Calu3 (cell line): Measurements from ENCODE around the gene ACKR1. TPM values are rescaled to one million over a fixed set of nuclear protein-coding genes. Genes with fewer than 3 reads are reported as not detected.

Experiments
- BruUV-seq: library from RNA; stranded (reverse); fragments of 400-500 nt; replicated peaks from 2 replicates; lab custom pipeline; 2021; lab: Mats Ljungman, UMichigan
- CTCF ChIA-PET: fragments of 300-600 bp; sonication (Branson Sonifier 250); formaldehyde crosslinking; loops from one replicate; lab custom pipeline; 2022; ENCODE audit warnings: antibody characterized with exemption; lab: Charles Lee
- DNase-seq: peaks from one replicate; pipeline ENCODE4 v3.0.0; 2022
- H3K27ac Mint-ChIP-seq: one replicate; pipeline ENCODE4 v1.8.0; 2022; ENCODE audit warnings: mixed read lengths; ENCODE audit not compliant: unreplicated experiment
- H3K27me3 Mint-ChIP-seq: one replicate; pipeline ENCODE4 v1.8.0; 2022; ENCODE audit warnings: mixed read lengths; ENCODE audit not compliant: unreplicated experiment
- H3K36me3 Mint-ChIP-seq: one replicate; pipeline ENCODE4 v1.8.0; 2022; ENCODE audit warnings: mild to moderate bottlenecking, moderate library complexity, mixed read lengths; ENCODE audit not compliant: insufficient read depth, unreplicated experiment
- H3K4me1 Mint-ChIP-seq: one replicate; pipeline ENCODE4 v1.8.0; 2022; ENCODE audit warnings: mild to moderate bottlenecking, low read depth, mixed read lengths; ENCODE audit not compliant: unreplicated experiment
- H3K4me3 Mint-ChIP-seq: one replicate; pipeline ENCODE4 v1.8.0; 2022; ENCODE audit warnings: mild to moderate bottlenecking, low read depth, moderate library complexity, mixed read lengths; ENCODE audit not compliant: unreplicated experiment
- H3K9me3 Mint-ChIP-seq: one replicate; pipeline ENCODE4 v1.8.0; 2022; ENCODE audit warnings: low read depth, mixed read lengths; ENCODE audit not compliant: unreplicated experiment
- intact Hi-C: fragments of 100-400 bp; cut with micrococcal nuclease; formaldehyde crosslinking; loops from one replicate; pipeline ENCODE4 v1.10.0; 2022; ENCODE audit not compliant: unreplicated experiment
- total RNA-seq: library from RNA; stranded (reverse); gene quantifications from 2 replicates; pipeline ENCODE4 v1.2.3, GENCODE V29; 2022
- TF ChIP-seq, protein P1 (sequence below): fragments of 200-600 bp; IDR thresholded peaks from one replicate; pipeline ENCODE4 v1.8.0; 2022; ENCODE audit warnings: antibody characterized with exemption; ENCODE audit not compliant: unreplicated experiment

The ACKR1 gene
- total RNA-seq, 1 experiment from 2014 or later = not detected

GRCh38 chr1:159207774-159208173, 3.1 kb downstream of the ACKR1 start:
- Mint-ChIP-seq H3K27ac (no peak overlapping the region), H3K36me3 (no peaks in the 10 kb centered on the region), H3K4me1 (peaks cover 8% of the 10 kb centered on the region), H3K9me3 (no peaks in the 10 kb centered on the region), H3K4me3 (no peak overlapping the region), H3K27me3 (peaks cover 99% of the 10 kb centered on the region)
- BruUV-seq = no TSS peak
- CTCF ChIA-PET = interaction anchor here (0.6 to 1.2 kb wide), 2 partner anchors 12 to 76 kb away, joined by 3 to 9 read pairs; no protein-coding TSS in a partner anchor
- TF ChIP-seq, protein P1, sequence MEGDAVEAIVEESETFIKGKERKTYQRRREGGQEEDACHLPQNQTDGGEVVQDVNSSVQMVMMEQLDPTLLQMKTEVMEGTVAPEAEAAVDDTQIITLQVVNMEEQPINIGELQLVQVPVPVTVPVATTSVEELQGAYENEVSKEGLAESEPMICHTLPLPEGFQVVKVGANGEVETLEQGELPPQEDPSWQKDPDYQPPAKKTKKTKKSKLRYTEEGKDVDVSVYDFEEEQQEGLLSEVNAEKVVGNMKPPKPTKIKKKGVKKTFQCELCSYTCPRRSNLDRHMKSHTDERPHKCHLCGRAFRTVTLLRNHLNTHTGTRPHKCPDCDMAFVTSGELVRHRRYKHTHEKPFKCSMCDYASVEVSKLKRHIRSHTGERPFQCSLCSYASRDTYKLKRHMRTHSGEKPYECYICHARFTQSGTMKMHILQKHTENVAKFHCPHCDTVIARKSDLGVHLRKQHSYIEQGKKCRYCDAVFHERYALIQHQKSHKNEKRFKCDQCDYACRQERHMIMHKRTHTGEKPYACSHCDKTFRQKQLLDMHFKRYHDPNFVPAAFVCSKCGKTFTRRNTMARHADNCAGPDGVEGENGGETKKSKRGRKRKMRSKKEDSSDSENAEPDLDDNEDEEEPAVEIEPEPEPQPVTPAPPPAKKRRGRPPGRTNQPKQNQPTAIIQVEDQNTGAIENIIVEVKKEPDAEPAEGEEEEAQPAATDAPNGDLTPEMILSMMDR = no peak
- DNase-seq = no peak
- intact Hi-C loops = no loop called here

DNA sequence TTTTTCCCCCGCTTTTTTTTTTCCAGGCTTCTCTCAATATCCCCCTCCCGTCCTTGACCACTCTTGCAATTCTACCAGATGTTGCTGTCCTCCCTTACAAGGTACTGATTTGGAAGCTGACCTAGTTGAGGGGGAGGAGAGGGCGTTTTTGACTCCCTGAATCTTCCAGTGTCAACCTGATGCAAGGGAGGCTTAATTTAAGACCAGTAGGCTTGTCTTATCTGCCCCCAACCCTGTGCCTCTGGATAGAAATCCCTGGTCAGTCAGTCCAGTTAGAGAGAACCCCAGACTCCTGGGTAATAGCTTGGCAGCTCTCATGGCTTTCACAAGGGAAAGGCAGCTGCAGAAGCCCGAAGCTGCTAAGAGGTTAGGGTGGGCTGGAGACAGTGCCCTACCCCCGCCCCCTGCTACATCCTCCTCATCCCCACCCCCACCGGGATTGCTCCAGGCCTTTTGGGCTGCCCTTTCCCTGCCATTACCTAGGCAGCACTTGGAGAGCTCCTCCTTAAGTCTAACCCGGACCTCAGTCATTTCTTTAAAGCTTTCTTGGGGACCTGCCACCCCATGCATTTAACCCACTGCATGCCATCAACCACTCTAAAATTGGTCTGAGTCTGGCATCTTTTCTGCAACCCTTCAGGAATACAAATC, 3.6 kb downstream of the ACKR1 start:
- TF ChIP-seq, protein P1 = no peak
- BruUV-seq = no TSS peak
- Mint-ChIP-seq H3K4me3 (no peak overlapping the region), H3K27me3 (peaks cover 99% of the 10 kb centered on the region), H3K27ac (no peak overlapping the region), H3K4me1 (peaks cover 8% of the 10 kb centered on the region), H3K36me3 (no peaks in the 10 kb centered on the region), H3K9me3 (no peaks in the 10 kb centered on the region)
- intact Hi-C loops = no loop called here
- CTCF ChIA-PET = interaction anchor here (0.5 to 1.2 kb wide), 4 partner anchors 12 to 76 kb away, joined by 3 to 9 read pairs (median 3); no protein-coding TSS in a partner anchor
- DNase-seq = no peak

- CTCF ChIA-PET = interaction anchor here (0.5 to 1.2 kb wide), 3 partner anchors 13 to 61 kb away, joined by 3 read pairs; no protein-coding TSS in a partner anchor
- no TSS peak for BruUV-seq
- peaks cover 99% of the 10 kb centered on the region for H3K27me3 Mint-ChIP-seq
- no peak for DNase-seq
- TF ChIP-seq, protein P1 = no peak
- H3K27ac Mint-ChIP-seq = no peak overlapping the region
- no peaks in the 10 kb centered on the region for H3K36me3 Mint-ChIP-seq
- intact Hi-C loops = no loop called here
- H3K9me3 Mint-ChIP-seq = no peaks in the 10 kb centered on the region
- peaks cover 8% of the 10 kb centered on the region for H3K4me1 Mint-ChIP-seq
- no peak overlapping the region for H3K4me3 Mint-ChIP-seq
Measured at GRCh38 chr1:159209061-159209460, 4.4 kb downstream of the ACKR1 start.

DNA sequence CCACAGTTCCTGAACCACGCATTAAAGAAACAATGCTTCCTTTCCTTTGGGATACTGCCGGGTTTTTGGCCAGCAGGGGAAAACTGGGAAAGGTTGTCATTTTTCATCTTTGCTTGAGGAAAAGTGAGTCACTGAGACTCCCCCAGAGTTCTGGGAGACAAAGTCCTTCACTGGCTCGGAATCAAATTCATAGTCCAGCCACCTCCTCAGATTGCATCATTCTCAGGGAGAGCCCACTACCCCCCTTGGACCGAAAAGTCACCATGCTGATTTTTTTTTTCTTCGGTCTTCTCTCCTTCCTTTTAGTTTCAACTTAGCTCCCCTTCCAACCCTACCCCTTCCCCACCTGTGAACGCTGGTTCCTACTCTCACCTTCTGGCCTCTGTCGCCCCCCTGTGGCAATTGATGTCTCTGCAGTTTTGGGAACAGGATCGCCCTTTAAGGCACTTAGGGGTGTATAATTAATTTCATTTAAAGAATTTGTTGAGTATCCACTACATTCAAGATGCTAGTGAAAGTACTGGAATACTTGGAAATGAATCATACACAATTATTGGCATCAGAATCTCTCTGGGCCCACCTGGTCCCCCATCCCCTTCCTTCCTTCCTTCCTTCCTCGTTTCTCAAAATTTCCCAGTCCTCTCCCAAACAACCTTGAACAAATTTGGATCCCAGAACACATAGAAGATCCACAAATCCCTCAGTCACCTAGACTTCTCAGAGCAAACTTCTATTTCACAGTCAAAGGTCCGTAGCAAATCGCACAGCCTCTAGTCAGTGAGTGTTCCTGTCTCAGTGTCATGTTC, 6.9 kb downstream of the ACKR1 start:
- Mint-ChIP-seq H3K27ac (no peak overlapping the region), H3K27me3 (peaks cover 99% of the 10 kb centered on the region), H3K4me3 (peak overlapping the region; percentile 4), H3K9me3 (no peaks in the 10 kb centered on the region), H3K4me1 (peaks cover 8% of the 10 kb centered on the region), H3K36me3 (no peaks in the 10 kb centered on the region)
- intact Hi-C loops = loop anchor here (1.0 to 10.0 kb wide), 6 partner anchors 50 to 795 kb away; no protein-coding TSS in a partner anchor
- BruUV-seq = no TSS peak
- CTCF ChIA-PET = interaction anchor here (0.6 to 1.2 kb wide), 7 partner anchors 10 to 679 kb away, joined by 3 to 6 read pairs (median 4); no protein-coding TSS in a partner anchor
- DNase-seq = peak; percentile 73
- TF ChIP-seq, protein P1 = peak; percentile 88
